Measurements from ENCODE around the gene CAVIN2. TPM values are rescaled to one million over a fixed set of nuclear protein-coding genes. Genes with fewer than 3 reads are reported as not detected.
A peak's percentile ranks its signal among the peaks of the same experiment; 100 is the strongest.

CAVIN2 gene
- total and polyA plus RNA-seq, 9 of the 15 experiments (the other 6 are each of a cell fraction or from before 2014, with no cell fraction given) = 20.6 to 92.4 (median 69.0) TPM

- TF ChIP-seq AFF1 (IDR thresholded peaks at IDR 0.05; ENCODE audit: low read depth in 1 of 2, partially characterized antibody in 2 of 2) = peak in 1 of 2 experiments; percentile 1
- TF ChIP-seq HDAC8 (tag; IDR thresholded peaks at IDR 0.05) = no peak
- peak in 1 of 2 experiments; percentile 59; a peak in 2 of 4 replicates for TF ChIP-seq NRF1 (conservative IDR thresholded peaks at IDR 0.05 in 1 of 2, IDR thresholded peaks at IDR 0.05 in 1 of 2)
- TF ChIP-seq ZFPM2 (CRISPR knock-in tag; IDR thresholded peaks at IDR 0.05) = no peak
- TF ChIP-seq JUND (IDR thresholded peaks at IDR 0.05; ENCODE audit: borderline replicate concordance, low read depth, low read length) = no peak
- no peak for TF ChIP-seq JUND (tag; IDR thresholded peaks at IDR 0.05; ENCODE audit: borderline replicate concordance, low read depth, low read length)
- no peak for TF ChIP-seq SMARCB1 (IDR thresholded peaks at IDR 0.05; ENCODE audit: insufficient read length, low read depth)
- TF ChIP-seq PBX2 (CRISPR knock-in tag; IDR thresholded peaks at IDR 0.05; ENCODE audit: low read depth) = no peak
- 0 out of 2 replicates have a peak, but pooled peaks have one; percentile 12 for TF ChIP-seq PBX2 (tag; conservative IDR thresholded peaks at IDR 0.05; ENCODE audit: low read depth)
- no peak for TF ChIP-seq KLF10 (CRISPR knock-in tag; IDR thresholded peaks at IDR 0.05)
- TF ChIP-seq L3MBTL2 (IDR thresholded peaks at IDR 0.05) = no peak
- peak; percentile 56; the same call in 1 of the 2 replicates for TF ChIP-seq MECOM (CRISPR knock-in tag; IDR thresholded peaks at IDR 0.05)
- TF ChIP-seq CTBP1 (IDR thresholded peaks at IDR 0.05; ENCODE audit: borderline replicate concordance) = peak; percentile 50; the same call in 1 of the 2 replicates
Observed at GRCh38 chr2:191845876-191846514, 893 bp downstream of the CAVIN2 start (continued).

Data from K562 (cell line).